VCaP (cell line): ENCODE measurements around the gene C22orf23.

Source experiments
- H3K27ac ChIP-seq: fragments of 450-650 bp; 2 replicates; pipeline ENCODE4 v1.5.1; 2017
- TF ChIP-seq, protein P1 (sequence below): fragments of 450-650 bp; conservative IDR thresholded peaks from 2 replicates; pipeline ENCODE4 v1.5.1; 2017; ENCODE audit warnings: mild to moderate bottlenecking, moderate library complexity

C22orf23 gene

GRCh38 chr22:37985751-37986281 lies 32.4 kb upstream of the C22orf23 start:
- no peak overlapping the region for H3K27ac ChIP-seq
- TF ChIP-seq, protein P1, sequence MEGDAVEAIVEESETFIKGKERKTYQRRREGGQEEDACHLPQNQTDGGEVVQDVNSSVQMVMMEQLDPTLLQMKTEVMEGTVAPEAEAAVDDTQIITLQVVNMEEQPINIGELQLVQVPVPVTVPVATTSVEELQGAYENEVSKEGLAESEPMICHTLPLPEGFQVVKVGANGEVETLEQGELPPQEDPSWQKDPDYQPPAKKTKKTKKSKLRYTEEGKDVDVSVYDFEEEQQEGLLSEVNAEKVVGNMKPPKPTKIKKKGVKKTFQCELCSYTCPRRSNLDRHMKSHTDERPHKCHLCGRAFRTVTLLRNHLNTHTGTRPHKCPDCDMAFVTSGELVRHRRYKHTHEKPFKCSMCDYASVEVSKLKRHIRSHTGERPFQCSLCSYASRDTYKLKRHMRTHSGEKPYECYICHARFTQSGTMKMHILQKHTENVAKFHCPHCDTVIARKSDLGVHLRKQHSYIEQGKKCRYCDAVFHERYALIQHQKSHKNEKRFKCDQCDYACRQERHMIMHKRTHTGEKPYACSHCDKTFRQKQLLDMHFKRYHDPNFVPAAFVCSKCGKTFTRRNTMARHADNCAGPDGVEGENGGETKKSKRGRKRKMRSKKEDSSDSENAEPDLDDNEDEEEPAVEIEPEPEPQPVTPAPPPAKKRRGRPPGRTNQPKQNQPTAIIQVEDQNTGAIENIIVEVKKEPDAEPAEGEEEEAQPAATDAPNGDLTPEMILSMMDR = no peak

GRCh38 chr22:37985050-37985585 lies 31.7 kb upstream of the C22orf23 start:
- TF ChIP-seq, protein P1 = no peak
- H3K27ac ChIP-seq = no peak overlapping the region

GRCh38 chr22:37983860-37984791 lies 30.7 kb upstream of the C22orf23 start, which contains the start of gene SOX10:
Gene SOX10 (minus strand): TSS chr22:37984555. CDS start chr22:37983784, 771 bp downstream.
- TF ChIP-seq, protein P1 = no peak
- no peak within 1 kb of the TSS for H3K27ac ChIP-seq

- TF ChIP-seq, protein P1 = no peak
- no peak overlapping the region for H3K27ac ChIP-seq
These were observed 29.8 kb upstream of the C22orf23 start for GRCh38 chr22:37982938-37983859.

DNA sequence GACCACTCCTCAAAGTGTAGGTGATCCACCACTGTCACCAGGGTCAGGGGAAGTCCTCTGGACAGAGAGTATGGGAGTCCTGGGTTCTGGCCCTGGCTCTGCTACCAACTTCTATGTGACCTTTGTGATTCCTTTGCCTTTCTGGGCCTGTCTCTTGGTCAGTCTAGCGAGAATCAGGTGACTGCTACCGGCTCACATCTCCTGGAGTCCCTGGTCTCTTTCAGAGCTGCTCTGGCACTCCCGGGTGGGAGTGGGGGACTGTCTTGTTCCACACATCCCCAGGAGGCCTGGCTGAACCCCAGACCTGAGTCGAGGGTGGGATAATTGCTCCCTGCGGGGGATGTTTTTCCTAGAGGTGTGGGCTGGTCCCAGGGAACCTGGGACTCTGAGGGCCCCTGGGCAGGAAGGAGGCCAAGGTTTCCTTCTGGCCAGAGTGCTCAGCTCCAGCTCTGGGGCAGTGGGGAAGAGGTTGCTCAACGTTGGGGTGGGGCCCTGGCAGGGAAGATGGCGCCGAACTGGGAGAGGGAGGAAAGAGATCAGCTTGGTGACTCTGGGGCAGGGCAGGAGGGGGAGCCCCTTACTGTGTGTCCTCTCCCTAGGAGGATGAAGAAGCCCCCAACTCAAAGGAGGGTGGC lies 28.9 kb upstream of the C22orf23 start:
- TF ChIP-seq, protein P1 = no peak
- H3K27ac ChIP-seq = no peak overlapping the region

GRCh38 chr22:37981282-37982011 lies 28.0 kb upstream of the C22orf23 start:
- no peak overlapping the region for H3K27ac ChIP-seq
- TF ChIP-seq, protein P1 = no peak
